Measurements from ENCODE around the gene NPVF. TPM values are rescaled to one million over a fixed set of nuclear protein-coding genes. Genes with fewer than 3 reads are reported as not detected.
A peak's percentile ranks its signal among the peaks of the same experiment; 100 is the strongest.

NPVF gene
- total and polyA plus RNA-seq, 2 of the 4 experiments (the other 2 are of a cell fraction): not detected

DNA sequence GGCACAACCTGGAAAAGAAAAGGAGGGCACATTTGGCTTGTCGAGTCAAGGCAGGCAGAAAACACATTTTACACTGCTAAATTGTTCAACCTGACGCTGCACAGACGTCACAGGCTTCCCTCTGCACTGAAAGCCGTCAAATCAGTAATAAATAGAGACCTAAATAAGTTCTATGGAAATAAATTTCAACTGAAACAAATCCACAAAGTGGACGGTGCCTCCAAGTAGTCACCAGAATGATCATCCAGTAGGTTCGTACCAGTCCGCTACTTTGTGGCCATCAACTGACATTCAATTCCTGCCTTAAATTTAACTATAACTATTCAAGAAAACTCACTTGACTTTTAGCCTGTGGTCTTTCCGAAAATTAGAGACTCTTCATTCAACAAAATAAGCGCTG is 49.0 kb downstream of the NPVF start:
- Histone ChIP-seq H3K9ac (ENCODE audit: low read depth, low read length) (peak overlapping the region; percentile 78), H2BK15ac (ENCODE audit: low read depth, low read length) (no peak overlapping the region), H2AK9ac (replicated peaks; ENCODE audit: low read depth, low read length, poor library complexity) (peak overlapping the region; percentile 44), H3K27ac (ENCODE audit: insufficient read depth, low read length) (no peak overlapping the region), H4K20me1 (ENCODE audit: insufficient read depth, low read length) (no peaks in the 10 kb centered on the region), H2AFZ (replicated peaks; ENCODE audit: low read length, poor library complexity) (peak overlapping the region; percentile 99), H3K9me1 (ENCODE audit: insufficient read depth, low read length) (peaks cover 8% of the 10 kb centered on the region; the same call in 1 of the 2 replicates), H2BK20ac (ENCODE audit: low read depth, low read length) (no peak overlapping the region), H4K5ac (ENCODE audit: low read depth, low read length) (peak overlapping the region; percentile 92), H3K4ac (ENCODE audit: low read depth, low read length) (peak overlapping the region; percentile 41; the same call in 1 of the 2 replicates), H3K4me2 (ENCODE audit: low read depth, low read length) (peak overlapping the region; percentile 96), H3K14ac (replicated peaks; ENCODE audit: low read depth, low read length) (peak overlapping the region; percentile 74; the same call in 1 of the 2 replicates), H3K4me1 (ENCODE audit: control insufficient read depth, insufficient read depth, low read length) (peaks cover 2% of the 10 kb centered on the region; the same call in 1 of the 2 replicates), H2BK5ac (ENCODE audit: low read depth, low read length, poor library complexity, severe bottlenecking) (no peak overlapping the region), H3K4me3 (ENCODE audit: insufficient read depth, low read depth, low read length) (peak overlapping the region; percentile 71), H3K56ac (ENCODE audit: extremely low read depth, insufficient read depth, low read length) (no peak overlapping the region), H2BK120ac (ENCODE audit: low read depth, low read length) (no peak overlapping the region), H2AK5ac (ENCODE audit: low read depth, low read length) (no peak overlapping the region), H3K79me1 (ENCODE audit: low read depth in 1 of 2, low read length in 2 of 2) (no peaks in the 10 kb centered on the region; a peak in 1 of 4 replicates), H3K27me3 (ENCODE audit: control insufficient read depth, insufficient read depth, low read length) (no peaks in the 10 kb centered on the region), H3K9me3 (ENCODE audit: control insufficient read depth, insufficient read depth, low read length) (no peaks in the 10 kb centered on the region), H3K36me3 (ENCODE audit: control insufficient read depth, insufficient read depth, low read length) (no peaks in the 10 kb centered on the region), H3K23ac (ENCODE audit: low read depth, low read length) (peak overlapping the region; percentile 66; the same call in 1 of the 2 replicates), H4K91ac (ENCODE audit: insufficient read depth, low read depth, low read length) (no peak overlapping the region; the same call in 1 of the 2 replicates), H4K8ac (ENCODE audit: low read depth in 2 of 2, low read length in 2 of 2) (peak overlapping the region; percentile 91 to 98; a peak in 3 of 4 replicates), H3K18ac (ENCODE audit: low read depth, low read length) (no peak overlapping the region)
- DNase-seq (no peak), ATAC-seq (ENCODE audit: low read depth) (no peak)
- dilution Hi-C loops (cut with HindIII; ENCODE audit: low sequenced_read_pairs, unreplicated experiment): no loop called here
- WGBS, 2 experiments (ENCODE audit: extremely low coverage in 2 of 2, insufficient read length in 1 of 2): no CpG with 5 or more reads among the region's 9 CpGs
- intact Hi-C loops (cut with micrococcal nuclease): no loop called here
- ChIA-PET POLR2A (ENCODE audit: unreplicated experiment) (no interaction called here), CTCF (no interaction called here)
- TF ChIP-seq MAZ (IDR thresholded peaks at IDR 0.05; ENCODE audit: borderline replicate concordance, low read depth, low read length) (no peak), FOS (IDR thresholded peaks at IDR 0.05; ENCODE audit: low read depth, low read length) (no peak)
- no TSS peak for BruUV-seq (replicated peaks)
- in situ Hi-C loops (cut with MboI; ENCODE audit: low sequenced_read_pairs): no loop called here

Small RNA genes lying within 50 kb of the gene (microRNA-seq; reads per million reads assigned to microRNA genes)
- gene RF00012 (ENCODE audit: insufficient read depth, insufficient read length): not detected

Small RNA genes lying within 50 kb of the gene (small RNA-seq; reads per million reads assigned to genes)
- 0 to 0.04 (median 0) reads per million in 5 experiments for gene RF00012

Other genes with a start within 250 kb of the NPVF start
- gene OSBPL3, start 248.3 kb downstream of the NPVF start, total RNA-seq (2012; rRNA removed): 29.9 and 30.0 TPM in 2 replicates
- 15.4 and 18.0 TPM in 2 replicates for gene OSBPL3, start 248.3 kb downstream of the NPVF start, polyA plus RNA-seq (2012; rRNA removed)
- 22.9 and 65.3 TPM in 2 replicates for gene CYCS, start 103.2 kb downstream of the NPVF start, total RNA-seq (2012; rRNA removed)
- gene CYCS, start 103.2 kb downstream of the NPVF start, polyA plus RNA-seq (2012; rRNA removed): 47.2 and 59.0 TPM in 2 replicates

Measured in IMR-90 (cell line).